Gastroesophageal sphincter (tissue), 4 donors: Measurements from ENCODE around the gene G6PD. TPM values are rescaled to one million over a fixed set of nuclear protein-coding genes. Genes with fewer than 3 reads are reported as not detected.
"Not testable (repeated sequence)": the region's sequence is repeated elsewhere in the genome, so short reads cannot be mapped to it uniquely, and the experiment has no call there.

Experiments
- ATAC-seq: fragments of 150-250 bp; one replicate; pipeline ENCODE4 v1.9.1; 2016; ENCODE audit warnings: mild to moderate bottlenecking, moderate library complexity
- H3K27ac ChIP-seq, 4 donors: fragments of 200-600 bp; sonication (generic) in 3 of 4; 1 replicate in 3 of 4; 2 replicates in 1 of 4; pipeline ENCODE4 v1.5.1; 2016 to 2019
- H3K27me3 ChIP-seq: fragments of 200-600 bp; sonication (generic); one replicate; pipeline ENCODE4 v1.5.1; 2019
- H3K36me3 ChIP-seq, 2 donors: fragments of 200-600 bp; sonication (generic); one replicate each; pipeline ENCODE4 v1.5.1; 2019; ENCODE audit warnings: control low read depth in 1 of 2
- H3K4me1 ChIP-seq, 3 donors: fragments of 200-600 bp; sonication (generic); 1 replicate in 2 of 3; 2 replicates in 1 of 3; pipeline ENCODE4 v1.5.1; 2016 to 2019; ENCODE audit warnings: control low read depth in 2 of 3
- H3K4me3 ChIP-seq, 2 donors: fragments of 200-600 bp; sonication (generic); one replicate each; pipeline ENCODE4 v1.5.1; 2019; ENCODE audit warnings: mild to moderate bottlenecking in 1 of 2, moderate library complexity in 1 of 2
- H3K9me3 ChIP-seq, 3 donors: fragments of 200-600 bp; sonication (generic); one replicate each; pipeline ENCODE4 v1.5.1; 2017 to 2019; ENCODE audit warnings: control low read depth in 2 of 3
- CTCF ChIP-seq, 4 experiments: fragments of 200-600 bp in 2 of 4; fragments of 450-650 bp in 2 of 4; sonication (generic) in 1 of 4; IDR thresholded peaks; one replicate each; pipeline ENCODE4 v1.5.1; 2017 to 2019; ENCODE audit warnings: antibody characterized with exemption in 4 of 4, mild to moderate bottlenecking in 2 of 4, moderate library complexity in 2 of 4
- EP300 ChIP-seq: sonication (generic); formaldehyde crosslinking; IDR thresholded peaks from one replicate; pipeline ENCODE4 v1.6.1; 2017; ENCODE audit warnings: antibody characterized with exemption, mild to moderate bottlenecking
- POLR2A ChIP-seq, 2 donors: fragments of 450-650 bp; IDR thresholded peaks; one replicate each; pipeline ENCODE4 v1.6.1; 2017; ENCODE audit warnings: antibody characterized with exemption in 2 of 2, mild to moderate bottlenecking in 2 of 2, moderate library complexity in 1 of 2
- POLR2AphosphoS5 ChIP-seq: sonication (generic); formaldehyde crosslinking; IDR thresholded peaks from one replicate; pipeline ENCODE4 v1.6.1; 2017; ENCODE audit warnings: antibody characterized with exemption
- WGBS, 2 donors: methylation state at CpG; one replicate each; pipeline ENCODE4 v1.1.5; 2018; ENCODE audit warnings: low coverage in 1 of 2; 5-methylcytosine and 5-hydroxymethylcytosine counted together
- total RNA-seq, 4 donors: library from RNA; depleted of rRNA; stranded (reverse); fragments of >200 nt; gene quantifications; one replicate each; pipeline ENCODE4 v1.1.0, GENCODE V29; 2016

G6PD gene
- total RNA-seq, 4 donors from 2014 or later = 15.9 to 26.0 (median 22.1) TPM

- not testable (repeated sequence) for H3K27ac ChIP-seq, H3K9me3 ChIP-seq, H3K27me3 ChIP-seq, H3K36me3 ChIP-seq, H3K4me3 ChIP-seq, H3K4me1 ChIP-seq, ATAC-seq
- no CpG with 5 or more reads among the region's 10 CpGs for WGBS, 2 donors
Measured at GRCh38 chrX:154573061-154573460, 26.4 kb upstream of the G6PD start.

- no CpG with 5 or more reads among the region's 11 CpGs for WGBS, 2 donors
- not testable (repeated sequence) for H3K9me3 ChIP-seq, H3K27me3 ChIP-seq, ATAC-seq, H3K4me1 ChIP-seq, H3K36me3 ChIP-seq, H3K27ac ChIP-seq, H3K4me3 ChIP-seq
Measured at GRCh38 chrX:154570361-154570760, 23.7 kb upstream of the G6PD start.

- not testable (repeated sequence) for H3K36me3 ChIP-seq, H3K27me3 ChIP-seq, H3K4me1 ChIP-seq, H3K4me3 ChIP-seq, H3K9me3 ChIP-seq, H3K27ac ChIP-seq
- WGBS, 2 donors = no CpG with 5 or more reads among the region's 10 CpGs
- ATAC-seq = peak; percentile 42
Measured at GRCh38 chrX:154562295-154562694, 15.6 kb upstream of the G6PD start.

- not testable (repeated sequence) for ATAC-seq, H3K9me3 ChIP-seq, H3K4me1 ChIP-seq, H3K27me3 ChIP-seq, H3K36me3 ChIP-seq, H3K27ac ChIP-seq, H3K4me3 ChIP-seq
- no CpG with 5 or more reads among the region's 31 CpGs for WGBS, 2 donors
Measured at GRCh38 chrX:154560326-154560725, 13.7 kb upstream of the G6PD start.

- H3K9me3 ChIP-seq, H3K4me1 ChIP-seq, H3K27ac ChIP-seq, H3K27me3 ChIP-seq, H3K4me3 ChIP-seq, ATAC-seq: not testable (repeated sequence)
- H3K36me3 ChIP-seq = peaks cover 0 to 11% of the 10 kb centered on the region in 2 donors
- WGBS, 2 donors = no CpG with 5 or more reads among the region's 21 CpGs
Measured at GRCh38 chrX:154558896-154559295, 12.2 kb upstream of the G6PD start.

GRCh38 chrX:154558060-154558690 lies 11.5 kb upstream of the G6PD start:
- H3K9me3 ChIP-seq, H3K27me3 ChIP-seq, H3K27ac ChIP-seq, ATAC-seq, H3K4me3 ChIP-seq, H3K4me1 ChIP-seq: not testable (repeated sequence)
- H3K36me3 ChIP-seq = peaks cover 0 to 18% of the 10 kb centered on the region in 2 donors
- no CpG with 5 or more reads among the region's 24 CpGs for WGBS, 2 donors

- H3K27me3 ChIP-seq, H3K9me3 ChIP-seq, ATAC-seq, H3K27ac ChIP-seq, H3K4me3 ChIP-seq: not testable (repeated sequence)
- peaks cover 0 to 28% (median 0%) of the 10 kb centered on the region in 3 donors for H3K4me1 ChIP-seq
- peaks cover 0 to 29% of the 10 kb centered on the region in 2 donors for H3K36me3 ChIP-seq
- WGBS, 2 donors = no CpG with 5 or more reads among the region's 18 CpGs
Measured at GRCh38 chrX:154552112-154552806, 5.6 kb upstream of the G6PD start.

GRCh38 chrX:154549766-154550165 lies 3.1 kb upstream of the G6PD start:
- peaks cover 0 to 25% of the 10 kb centered on the region in 2 donors for H3K36me3 ChIP-seq
- ATAC-seq = no peak
- H3K4me1 ChIP-seq = peaks cover 0 to 35% (median 0%) of the 10 kb centered on the region in 3 donors
- no peak for TF ChIP-seq EP300
- no peak for TF ChIP-seq POLR2A (IDR thresholded peaks at IDR 0.05)
- TF ChIP-seq CTCF (IDR thresholded peaks at IDR 0.05) = no peak
- no peak for TF ChIP-seq POLR2AphosphoS5
- no peak overlapping the region for H3K27ac ChIP-seq
- 14 to 56% methylated on average over 1 of the region's 1 CpG for WGBS, 2 donors
- no peaks in the 10 kb centered on the region for H3K27me3 ChIP-seq
- no peak overlapping the region for H3K4me3 ChIP-seq
- no peaks in the 10 kb centered on the region for H3K9me3 ChIP-seq

- no peak for ATAC-seq
- peak overlapping the region; percentile 76 to 90 (median 88) for H3K27ac ChIP-seq
- H3K4me3 ChIP-seq = peak overlapping the region; percentile 69 to 70
- peaks cover 0 to 9% of the 10 kb centered on the region in 2 donors for H3K36me3 ChIP-seq
- H3K27me3 ChIP-seq = no peaks in the 10 kb centered on the region
- H3K4me1 ChIP-seq = peaks cover 0 to 36% (median 0%) of the 10 kb centered on the region in 3 donors
- 0 to 38% methylated on average over 5 to 7 of the region's 9 CpGs for WGBS, 2 donors
- TF ChIP-seq POLR2A (IDR thresholded peaks at IDR 0.05) = no peak
- TF ChIP-seq EP300 = no peak
- no peak for TF ChIP-seq POLR2AphosphoS5
- no peak for TF ChIP-seq CTCF (IDR thresholded peaks at IDR 0.05)
- H3K9me3 ChIP-seq = no peaks in the 10 kb centered on the region
Measured at GRCh38 chrX:154548028-154548316, 1.3 kb upstream of the G6PD start.
